Stomach (tissue), 19 donors: ENCODE data around the gene PRKCH. TPM values are rescaled to one million over a fixed set of nuclear protein-coding genes. Genes with fewer than 3 reads are reported as not detected.

Experiments
- DNase-seq, 2 donors: peaks; one replicate each; pipeline versions ENCODE4 v3.0.0 to v3.0.0-alpha.2; 2013 to 2019
- H3K27ac ChIP-seq, 5 donors: fragments of 200-600 bp in 4 of 5; sonication (generic) in 4 of 5; one replicate each; pipeline ENCODE4 v1.5.1; 2013 to 2019; ENCODE audit warnings: mild to moderate bottlenecking in 1 of 5, moderate library complexity in 1 of 5
- H3K27me3 ChIP-seq, 3 donors: fragments of 200-600 bp; sonication (generic); one replicate each; pipeline ENCODE4 v1.5.1; 2017 to 2019; ENCODE audit warnings: mixed run types in 1 of 3
- H3K36me3 ChIP-seq, 4 donors: fragments of 200-600 bp; sonication (generic); 1 replicate in 3 of 4; 2 replicates in 1 of 4; pipeline ENCODE4 v1.5.1; 2016 to 2019
- H3K4me1 ChIP-seq, 4 donors: fragments of 200-600 bp; sonication (generic); one replicate each; pipeline ENCODE4 v1.5.1; 2016 to 2019
- H3K4me3 ChIP-seq, 4 donors: fragments of 200-600 bp; sonication (generic) in 3 of 4; one replicate each; pipeline ENCODE4 v1.5.1; 2016 to 2019; ENCODE audit warnings: mild to moderate bottlenecking in 1 of 4
- H3K9me3 ChIP-seq, 4 donors: fragments of 200-600 bp; sonication (generic); one replicate each; pipeline ENCODE4 v1.5.1; 2016 to 2019
- EP300 ChIP-seq: sonication (generic); formaldehyde crosslinking; IDR thresholded peaks from one replicate; pipeline ENCODE4 v1.6.1; 2017; ENCODE audit warnings: antibody characterized with exemption
- POLR2A ChIP-seq, 4 donors: fragments of 450-650 bp; IDR thresholded peaks; one replicate each; pipeline ENCODE4 v1.6.1; 2016; ENCODE audit warnings: antibody characterized with exemption in 4 of 4, control low read depth in 2 of 4, mild to moderate bottlenecking in 1 of 4, moderate library complexity in 1 of 4
- POLR2AphosphoS5 ChIP-seq, 3 donors: sonication (generic); formaldehyde crosslinking; IDR thresholded peaks; one replicate each; pipeline ENCODE4 v1.6.1; 2016; ENCODE audit warnings: antibody characterized with exemption in 3 of 3
- WGBS, 5 donors: extraction: QIAGEN DNeasy Blood & Tissue Kit in 3 of 5; methylation state at CpG; one replicate each; pipeline versions ENCODE4 v1.1.5 to v1.1.7; 2013 to 2018; 5-methylcytosine and 5-hydroxymethylcytosine counted together
- intact Hi-C: fragments of 100-400 bp; cut with DNase I; formaldehyde crosslinking; loops from one replicate; pipeline ENCODE4 v1.15.1; 2023; ENCODE audit warnings: low total_unique reads
- long read RNA-seq, 10 donors: transcript quantifications; one replicate each; lab custom pipeline, GENCODE V29; 2026
- polyA plus RNA-seq, 3 donors: library from polyadenylated mRNA; stranded (reverse); fragments of 200-250 nt; gene quantifications; one replicate each; pipeline ENCODE4 v1.2.3, GENCODE V29; 2013
- total RNA-seq, 5 donors: library from RNA; depleted of rRNA; stranded (reverse); fragments of >200 nt; gene quantifications; one replicate each; pipeline versions ENCODE4 v1.1.0 to v1.2.3, GENCODE V29; 2014 to 2016
- TF ChIP-seq, protein P1 (sequence below), 7 experiments: fragments of 450-650 bp in 4 of 7; fragments of 200-600 bp in 3 of 7; sonication (generic) in 3 of 7; IDR thresholded peaks; one replicate each; pipeline ENCODE4 v1.5.1; 2016 to 2019; ENCODE audit warnings: antibody characterized with exemption in 7 of 7, control low read depth in 2 of 7, mild to moderate bottlenecking in 1 of 7
- donor health status: healthy with polysubstance abuse.
- donor health status: Bipolar disorder and iron deficiency.
- donor health status: healthy.

The PRKCH gene
- 10 to 100 TPM in 4 of 5 donors, 1 to 10 TPM in 1; 6.1 to 84.0 (median 46.3) TPM for total RNA-seq
- 1 to 10 TPM; 5.5 to 7.5 (median 6.1) TPM for polyA plus RNA-seq
- long read RNA-seq, donor 1, partial matches to known transcripts, result 0 of 1 reads
- long read RNA-seq, donor 1, other reads (novel, unspliced or antisense), result 0 of 1 reads
- long read RNA-seq, donor 2, partial matches to known transcripts, result 0 of 2 reads
- long read RNA-seq, donor 2, other reads (novel, unspliced or antisense), result 0 of 2 reads
- long read RNA-seq, donor 3, result 0 reads
- long read RNA-seq, donor 4, result 0 reads
- long read RNA-seq, donor 5, partial matches to known transcripts, result 0 of 1 reads
- long read RNA-seq, donor 5, other reads (novel, unspliced or antisense), result 0 of 1 reads
- long read RNA-seq, donor 6, transcript PRKCH-201 (14 exons, 3,582 nt), result major isoform, 5 of 5 reads
- long read RNA-seq, donor 6, partial matches to known transcripts, result 0 of 5 reads
- long read RNA-seq, donor 6, other reads (novel, unspliced or antisense), result 0 of 5 reads
- long read RNA-seq, donor 7, partial matches to known transcripts, result 0 of 1 reads
- long read RNA-seq, donor 7, other reads (novel, unspliced or antisense), result 0 of 1 reads
- long read RNA-seq, donor 8, partial matches to known transcripts, result 0 of 2 reads
- long read RNA-seq, donor 8, other reads (novel, unspliced or antisense), result 0 of 2 reads
- long read RNA-seq, donor 9, partial matches to known transcripts, result 112 of 112 reads
- long read RNA-seq, donor 9, other reads (novel, unspliced or antisense), result 0 of 112 reads
- long read RNA-seq, donor 10, result 0 reads

DNA sequence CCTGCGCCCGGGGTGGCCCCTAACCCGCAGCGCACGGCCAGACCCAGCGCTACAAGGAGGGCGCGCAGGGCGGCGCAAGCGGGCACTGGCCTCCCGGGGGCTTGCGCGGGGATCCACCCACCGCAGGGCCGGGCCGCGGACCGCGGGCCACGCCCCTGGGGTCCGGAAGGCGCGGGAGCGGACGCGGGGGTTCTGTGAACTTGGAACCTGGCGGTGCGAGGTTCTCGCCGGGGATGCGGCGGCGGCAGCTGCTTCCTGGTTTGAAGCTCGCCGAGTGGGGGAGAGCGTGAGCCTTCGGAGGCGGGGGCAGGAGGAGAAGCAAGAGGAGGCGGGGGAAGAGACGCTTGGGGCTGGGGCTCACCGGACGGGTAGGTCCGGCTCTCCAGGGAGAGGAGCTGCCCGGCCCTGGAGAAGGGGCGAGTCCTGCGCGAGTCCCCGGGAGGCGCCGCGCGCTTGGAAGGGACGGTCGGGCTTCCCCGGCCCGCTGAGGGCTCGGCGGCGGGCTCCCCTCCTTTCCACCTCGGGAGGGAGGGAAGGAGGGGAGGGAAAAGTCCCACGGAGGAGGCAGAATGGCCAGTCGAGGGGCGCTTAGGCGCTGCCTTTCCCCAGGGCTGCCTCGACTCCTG is at the start of gene PRKCH:
PRKCH (plus strand) TSS at position 195 of the 626 bp plus-strand sequence. CDS start 523 bp downstream, outside the sequence.
- H3K36me3 ChIP-seq, result no peaks in the 10 kb centered on the region
- 0 to 1% (median 1%) methylated on average over 33 to 65 of the region's 66 CpGs for WGBS, 5 donors
- peak within 1 kb of the TSS; percentile 59 to 71 (median 67) for H3K4me3 ChIP-seq
- intact Hi-C loops, result no loop called here
- DNase-seq, result peak; percentile 76 to 92
- peak within 1 kb of the TSS; percentile 68 to 87 (median 80) for H3K27ac ChIP-seq
- H3K27me3 ChIP-seq, result peaks cover 0 to 35% (median 10%) of the 10 kb centered on the region in 3 donors
- H3K9me3 ChIP-seq, result no peaks in the 10 kb centered on the region
- peaks cover 4 to 27% (median 19%) of the 10 kb centered on the region in 4 donors for H3K4me1 ChIP-seq
- TF ChIP-seq POLR2AphosphoS5 (IDR thresholded peaks at IDR 0.05) (peak in 2 of 3 donors; percentile 54 to 63), EP300 (no peak)

DNA sequence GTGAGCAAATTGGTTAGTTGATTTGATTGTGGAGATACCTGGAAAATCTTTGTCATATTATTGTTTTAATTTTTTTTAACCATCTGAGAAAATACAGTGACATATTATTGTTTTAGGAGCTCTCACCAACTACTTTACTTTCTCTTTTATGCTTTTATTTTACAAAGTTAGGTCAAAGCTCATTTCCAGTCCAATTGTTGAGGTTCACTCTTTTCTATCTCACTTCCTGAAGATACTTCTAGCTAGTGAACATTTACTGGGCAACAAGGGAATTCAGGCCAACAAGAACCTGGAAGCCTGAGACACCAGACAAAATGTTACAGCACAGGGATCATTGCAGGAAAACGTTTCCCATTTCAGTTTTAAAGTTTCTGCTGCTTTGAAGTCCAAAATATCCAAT is 44.1 kb upstream of the PRKCH start:
- peaks cover 0 to 26% (median 18%) of the 10 kb centered on the region in 3 donors for H3K27me3 ChIP-seq
- intact Hi-C loops, result no loop called here
- TF ChIP-seq POLR2AphosphoS5 (IDR thresholded peaks at IDR 0.05) (no peak), EP300 (no peak), POLR2A (IDR thresholded peaks at IDR 0.05) (no peak)
- TF ChIP-seq, protein P1, sequence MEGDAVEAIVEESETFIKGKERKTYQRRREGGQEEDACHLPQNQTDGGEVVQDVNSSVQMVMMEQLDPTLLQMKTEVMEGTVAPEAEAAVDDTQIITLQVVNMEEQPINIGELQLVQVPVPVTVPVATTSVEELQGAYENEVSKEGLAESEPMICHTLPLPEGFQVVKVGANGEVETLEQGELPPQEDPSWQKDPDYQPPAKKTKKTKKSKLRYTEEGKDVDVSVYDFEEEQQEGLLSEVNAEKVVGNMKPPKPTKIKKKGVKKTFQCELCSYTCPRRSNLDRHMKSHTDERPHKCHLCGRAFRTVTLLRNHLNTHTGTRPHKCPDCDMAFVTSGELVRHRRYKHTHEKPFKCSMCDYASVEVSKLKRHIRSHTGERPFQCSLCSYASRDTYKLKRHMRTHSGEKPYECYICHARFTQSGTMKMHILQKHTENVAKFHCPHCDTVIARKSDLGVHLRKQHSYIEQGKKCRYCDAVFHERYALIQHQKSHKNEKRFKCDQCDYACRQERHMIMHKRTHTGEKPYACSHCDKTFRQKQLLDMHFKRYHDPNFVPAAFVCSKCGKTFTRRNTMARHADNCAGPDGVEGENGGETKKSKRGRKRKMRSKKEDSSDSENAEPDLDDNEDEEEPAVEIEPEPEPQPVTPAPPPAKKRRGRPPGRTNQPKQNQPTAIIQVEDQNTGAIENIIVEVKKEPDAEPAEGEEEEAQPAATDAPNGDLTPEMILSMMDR (IDR thresholded peaks at IDR 0.05), result no peak
- no peaks in the 10 kb centered on the region for H3K36me3 ChIP-seq
- H3K9me3 ChIP-seq, result no peaks in the 10 kb centered on the region
- no peak for DNase-seq
- H3K4me1 ChIP-seq, result peaks cover 0 to 32% (median 6%) of the 10 kb centered on the region in 4 donors
- peak overlapping the region in 1 of 4 donors; percentile 50 for H3K4me3 ChIP-seq
- peak overlapping the region in 1 of 5 donors; percentile 16 for H3K27ac ChIP-seq
- whole genome bisulfite sequencing, 5 donors, result 28 to 50% (median 32%) methylated on average over 1 of the region's 1 CpG

DNA sequence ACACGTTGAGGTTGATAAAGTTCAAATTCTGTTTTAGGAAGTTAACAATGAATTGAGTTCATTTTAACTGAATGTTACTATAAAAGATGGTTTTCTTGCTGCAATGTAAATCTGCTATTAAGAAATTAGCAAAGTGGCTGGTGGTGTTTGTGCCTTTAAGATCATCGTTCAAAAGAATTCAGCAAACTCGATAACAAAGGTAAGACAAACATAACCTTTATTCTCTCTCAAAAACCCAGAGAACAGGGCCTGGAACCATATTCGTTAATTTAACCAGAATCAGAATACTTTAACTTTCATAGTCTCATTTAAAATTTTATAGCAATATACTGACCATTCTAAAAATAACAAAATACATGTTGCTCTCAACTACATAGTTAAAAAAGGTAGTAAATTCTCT is 43.6 kb upstream of the PRKCH start:
- Histone ChIP-seq H3K36me3 (no peaks in the 10 kb centered on the region), H3K9me3 (no peaks in the 10 kb centered on the region), H3K27me3 (peaks cover 0 to 26% (median 18%) of the 10 kb centered on the region in 3 donors), H3K27ac (no peak overlapping the region), H3K4me1 (peaks cover 0 to 35% (median 8%) of the 10 kb centered on the region in 4 donors), H3K4me3 (peak overlapping the region; percentile 6 to 68 (median 32))
- DNase-seq, result no peak
- 29 to 67% (median 43%) methylated on average over 4 of the region's 4 CpGs for WGBS, 5 donors
- TF ChIP-seq EP300 (no peak), POLR2A (IDR thresholded peaks at IDR 0.05) (no peak), POLR2AphosphoS5 (IDR thresholded peaks at IDR 0.05) (no peak)
- TF ChIP-seq, protein P1 (IDR thresholded peaks at IDR 0.05), result no peak
- intact Hi-C loops, result no loop called here

DNA sequence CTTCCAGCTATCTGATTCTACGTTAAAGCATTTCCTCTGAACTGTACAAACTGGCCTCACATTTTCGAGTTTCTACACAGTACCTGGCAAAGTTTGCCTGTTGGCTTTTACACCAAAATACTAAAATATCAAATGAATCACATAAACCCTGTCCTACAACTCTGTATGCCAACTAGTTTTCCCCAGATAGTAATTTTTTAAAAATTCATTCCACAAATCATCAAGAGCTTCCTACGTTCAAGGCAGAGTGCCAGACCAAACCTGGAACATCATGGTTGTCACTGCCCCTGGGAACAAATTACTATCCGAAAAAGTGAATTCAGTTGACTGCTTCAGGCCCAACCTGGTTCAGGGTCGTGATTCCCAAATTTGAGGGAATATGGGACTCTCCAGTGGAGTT is 42.3 kb upstream of the PRKCH start:
- DNase-seq, result no peak
- H3K36me3 ChIP-seq, result no peaks in the 10 kb centered on the region
- peak overlapping the region; percentile 50 to 68 (median 65) for H3K4me3 ChIP-seq
- H3K9me3 ChIP-seq, result no peaks in the 10 kb centered on the region
- intact Hi-C loops, result no loop called here
- H3K27ac ChIP-seq, result peak overlapping the region; percentile 94 to 99 (median 97)
- peaks cover 0 to 48% (median 13%) of the 10 kb centered on the region in 4 donors for H3K4me1 ChIP-seq
- 27 to 48% (median 39%) methylated on average over 5 of the region's 5 CpGs for WGBS, 5 donors
- peaks cover 0 to 26% (median 18%) of the 10 kb centered on the region in 3 donors for H3K27me3 ChIP-seq
- TF ChIP-seq, protein P1 (IDR thresholded peaks at IDR 0.05), result no peak
- TF ChIP-seq EP300, result no peak
- no peak for TF ChIP-seq POLR2A (IDR thresholded peaks at IDR 0.05)
- no peak for TF ChIP-seq POLR2AphosphoS5 (IDR thresholded peaks at IDR 0.05)
